Measurements from ENCODE around the gene ATP9B.

- TF ChIP-seq POLR2A (IDR thresholded peaks at IDR 0.05; ENCODE audit: low read length) (no peak), GATA1 (IDR thresholded peaks at IDR 0.05; ENCODE audit: low read depth, low read length) (no peak)
These were observed 214.7 kb downstream of the ATP9B start for GRCh38 chr18:79283929-79284328.
